ENCODE measurements around the gene TRPV5.

The TRPV5 gene

GRCh38 chr7:142868188-142868985 is 65.2 kb downstream of the TRPV5 start:
- no peak for DNase-seq

- DNase-seq: no peak
Measured at GRCh38 chr7:142867398-142868187, 66.0 kb downstream of the TRPV5 start.

GRCh38 chr7:142867097-142867378 is 66.5 kb downstream of the TRPV5 start:
- DNase-seq: no peak

GRCh38 chr7:142866361-142867096 is 67.0 kb downstream of the TRPV5 start:
- no peak for DNase-seq

- DNase-seq: no peak
Measured at GRCh38 chr7:142865766-142866165, 67.8 kb downstream of the TRPV5 start.

- no peak for DNase-seq
Measured at GRCh38 chr7:142864980-142865747, 68.4 kb downstream of the TRPV5 start.

- no peak for DNase-seq
Measured at GRCh38 chr7:142863891-142864685, 69.5 kb downstream of the TRPV5 start.

- no peak for DNase-seq
Measured at GRCh38 chr7:142862786-142863400, 70.7 kb downstream of the TRPV5 start.

GRCh38 chr7:142862351-142862750 is 71.2 kb downstream of the TRPV5 start:
- DNase-seq: no peak

- DNase-seq: no peak
Measured at GRCh38 chr7:142860968-142861367, 72.6 kb downstream of the TRPV5 start.

GRCh38 chr7:142859829-142860228 is 73.7 kb downstream of the TRPV5 start:
- DNase-seq: no peak

- DNase-seq: no peak
Measured at GRCh38 chr7:142859411-142859810, 74.1 kb downstream of the TRPV5 start.
